ENCODE data around the gene B2M.
"Not testable (repeated sequence)": the region's sequence is repeated elsewhere in the genome, so short reads cannot be mapped to it uniquely, and the experiment has no call there.

The B2M gene

DNA sequence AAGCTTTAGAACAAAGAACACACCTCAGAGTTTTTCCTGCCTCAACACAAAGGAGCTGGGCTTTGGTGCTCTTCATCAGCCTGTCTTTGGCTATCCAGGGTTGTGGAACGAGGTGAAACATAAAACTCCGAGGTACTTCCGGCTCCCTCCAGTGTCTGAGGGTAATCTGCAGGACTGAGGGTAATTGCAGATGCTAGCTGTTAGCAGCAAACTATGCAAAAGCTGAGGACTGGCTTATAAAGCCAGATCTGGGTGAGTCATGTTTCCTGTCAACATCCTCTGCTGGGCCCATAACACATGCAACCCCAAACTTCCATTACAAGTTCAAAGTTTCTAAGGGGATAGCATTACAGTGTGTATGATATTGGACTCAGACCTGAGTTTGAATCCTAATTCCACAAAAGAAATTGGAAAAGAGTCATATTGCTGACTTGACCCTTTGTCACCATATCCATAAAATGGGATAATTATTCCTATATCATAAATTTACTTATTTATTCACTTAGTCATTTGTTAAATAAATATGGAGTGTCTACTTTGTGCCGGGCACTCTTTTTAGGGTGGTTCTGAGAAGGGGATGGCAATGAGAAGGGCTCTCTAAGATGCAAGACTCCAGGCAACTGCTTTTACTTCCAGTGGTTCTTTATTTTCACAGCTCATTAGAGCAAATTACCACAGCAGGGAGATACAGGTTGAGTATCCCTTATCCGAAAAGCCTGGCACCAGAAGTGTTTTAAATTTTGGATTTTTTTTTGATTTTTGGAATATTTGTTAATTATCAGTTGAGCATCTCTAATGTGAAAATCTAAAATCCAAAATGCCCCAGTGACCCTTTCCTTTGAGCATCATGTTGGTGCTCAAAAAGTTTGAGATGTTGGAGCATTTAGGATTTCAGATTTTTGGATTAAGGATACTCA is 15.5 kb downstream of the B2M start:
- peak; percentile 58 for DNase-seq

DNA sequence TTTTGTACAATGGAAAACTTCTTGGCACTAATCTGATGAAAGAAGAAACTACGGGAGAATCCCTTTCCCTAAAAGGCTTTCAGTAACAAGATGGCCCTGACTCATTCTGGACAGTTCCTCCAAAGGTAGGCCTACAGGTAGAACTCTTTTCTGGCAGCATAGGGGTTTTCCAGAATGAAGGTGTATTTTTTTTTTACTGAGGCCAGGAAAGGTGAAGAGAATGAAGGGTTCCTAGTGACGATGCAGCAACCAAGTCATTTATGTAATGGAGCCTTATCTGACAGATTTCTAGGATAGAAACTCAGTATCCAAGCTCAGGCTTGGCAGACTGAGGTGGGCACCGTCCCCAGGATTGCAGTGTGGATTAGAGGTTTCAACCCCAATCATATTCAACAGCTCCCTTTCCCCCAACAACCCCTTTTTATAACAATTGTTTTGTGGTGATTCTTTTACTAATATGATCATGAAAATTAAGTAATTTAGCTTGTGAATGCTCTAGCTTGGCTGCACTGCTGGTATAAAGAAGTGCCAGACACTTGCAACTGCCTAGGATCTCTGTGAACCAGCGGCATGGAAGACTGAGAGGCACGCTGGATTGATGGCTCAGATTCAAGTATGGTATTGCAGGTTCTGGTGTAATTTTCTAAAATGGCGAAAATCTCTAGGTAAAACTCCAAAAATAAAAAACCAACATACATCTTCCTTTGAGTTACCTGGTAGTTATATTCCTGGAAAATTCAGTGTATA is 16.3 kb downstream of the B2M start:
- no peak for DNase-seq

GRCh38 chr15:44728232-44728575 is 16.9 kb downstream of the B2M start:
- DNase-seq, result not testable (repeated sequence)

GRCh38 chr15:44728576-44729407 is 17.5 kb downstream of the B2M start:
- DNase-seq, result peak; percentile 92

DNA sequence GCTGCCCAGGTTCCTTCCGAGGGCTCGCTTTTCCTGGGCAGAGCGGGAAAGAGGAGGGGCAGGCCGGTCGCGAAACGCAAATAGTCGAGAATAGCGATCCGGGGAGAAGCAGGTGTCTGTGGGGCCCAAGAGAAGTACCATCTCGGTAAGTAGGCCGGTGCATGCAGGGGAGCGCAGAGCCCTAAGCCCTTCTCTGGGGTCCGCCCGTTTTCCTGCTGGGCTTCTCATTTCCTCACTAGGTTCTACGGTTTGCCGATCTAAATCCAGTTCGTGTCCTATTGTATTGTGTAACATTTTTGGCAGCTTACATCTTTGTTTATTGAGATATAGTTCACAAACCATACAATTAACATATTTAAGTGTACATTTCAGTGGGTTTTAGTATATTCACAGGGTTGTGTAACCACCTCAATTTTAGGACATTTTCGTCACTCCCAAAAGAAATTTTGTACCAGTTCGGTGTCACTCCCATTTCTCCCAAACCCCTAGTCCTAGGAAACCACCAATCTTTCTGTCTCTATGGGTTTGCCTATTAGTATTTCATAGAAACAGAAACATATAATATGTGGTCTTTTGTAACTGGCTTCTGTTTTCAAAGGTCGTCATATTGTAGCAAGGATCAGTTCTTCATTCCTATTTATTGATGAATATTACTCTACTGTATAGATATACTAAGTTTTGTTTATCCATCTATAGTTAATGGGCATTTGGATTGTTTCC is 18.3 kb downstream of the B2M start:
- DNase-seq, result no peak

- DNase-seq, result no peak
Observed at GRCh38 chr15:44734839-44735481, 23.6 kb downstream of the B2M start.

- DNase-seq, result peak; percentile 19
Observed at GRCh38 chr15:44735482-44736180, 24.3 kb downstream of the B2M start.

DNA sequence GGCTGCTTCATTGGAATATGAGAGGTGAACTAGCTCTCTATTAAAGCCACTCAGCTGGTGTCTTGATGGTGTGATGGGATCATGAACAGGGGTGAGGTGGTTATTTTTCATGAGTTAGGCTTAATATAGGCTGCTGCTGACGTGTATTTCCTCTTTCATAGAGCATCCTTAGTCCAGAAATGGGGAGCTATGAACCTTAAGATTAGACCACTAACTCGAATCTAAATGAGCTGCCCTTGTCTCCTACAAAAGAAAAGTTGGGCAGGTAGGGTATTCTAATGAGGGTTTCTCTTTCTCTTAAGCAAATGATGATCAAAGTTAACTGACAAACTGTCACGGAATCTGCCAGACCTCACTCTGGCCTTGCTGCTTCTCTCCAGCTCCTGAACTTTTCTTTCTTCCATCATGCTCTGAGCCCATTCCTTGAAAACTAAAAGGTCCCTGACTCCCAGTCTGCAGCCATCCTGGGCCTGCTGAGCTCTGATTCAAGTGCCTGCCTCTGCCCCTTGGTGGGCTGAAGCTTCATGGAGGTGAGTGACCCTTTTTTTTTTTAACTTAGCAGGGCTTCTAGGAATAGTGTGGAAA is 25.0 kb downstream of the B2M start, which contains the start of gene TRIM69:
TRIM69 (plus strand) TSS at position 348 of the 585 bp plus-strand sequence; CDS start at position 525, 177 bp downstream.
- DNase-seq, result no peak

DNA sequence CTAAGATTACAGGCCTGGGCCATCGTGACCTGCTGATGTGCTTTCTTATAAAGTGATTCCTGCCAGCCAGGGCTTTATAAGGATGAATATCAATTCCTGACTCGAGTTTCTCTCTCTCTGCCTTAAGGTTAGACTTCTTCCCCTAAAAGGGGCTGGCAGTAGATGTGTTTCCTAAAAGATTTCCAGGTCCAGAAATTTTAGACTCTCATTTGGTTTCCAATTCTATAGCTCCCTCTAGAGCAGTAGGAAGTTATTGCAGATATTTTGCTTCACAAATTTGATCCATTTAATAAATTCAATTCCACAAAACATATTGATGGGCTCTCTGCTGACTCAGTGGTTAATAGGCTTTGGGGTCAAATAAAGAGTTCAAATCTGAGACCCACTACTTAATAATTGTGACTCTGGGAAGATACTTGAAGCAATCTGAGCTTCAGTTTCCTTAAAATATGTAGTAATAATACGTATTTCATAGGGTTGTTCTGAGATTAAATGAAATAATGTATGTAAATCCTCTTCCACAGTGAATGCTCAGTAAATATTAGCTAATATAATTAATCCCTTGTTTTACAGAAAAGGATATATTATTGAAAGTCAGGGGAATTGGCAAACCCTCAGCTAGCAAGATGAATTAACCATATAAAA is 27.1 kb downstream of the B2M start:
- peak; percentile 5 for DNase-seq

DNA sequence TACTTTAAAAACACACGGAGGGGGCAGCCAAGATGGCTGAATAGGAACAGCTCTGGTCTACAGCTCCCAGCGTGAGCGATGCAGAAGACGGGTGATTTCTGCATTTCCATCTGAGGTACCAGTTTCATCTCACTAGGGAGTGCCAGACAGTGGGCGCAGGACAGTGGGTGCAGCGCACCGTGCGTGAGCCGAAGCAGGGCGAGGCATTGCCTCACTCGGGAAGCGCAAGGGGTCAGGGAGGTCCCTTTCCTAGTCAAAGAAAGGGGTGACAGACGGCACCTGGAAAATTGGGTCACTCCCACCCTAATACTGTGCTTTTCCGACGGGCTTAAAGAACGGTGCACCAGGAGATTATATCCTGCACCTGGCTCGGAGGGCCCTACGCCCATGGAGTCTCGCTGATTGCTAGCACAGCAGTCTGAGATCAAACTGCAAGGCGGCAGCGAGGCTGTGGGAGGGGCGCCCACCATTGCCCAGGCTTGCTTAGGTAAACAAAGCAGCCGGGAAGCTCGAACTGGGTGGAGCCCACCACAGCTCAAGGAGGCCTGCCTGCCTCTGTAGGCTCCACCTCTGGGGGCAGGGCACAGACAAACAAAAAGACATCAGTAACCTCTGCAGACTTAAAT is 28.0 kb downstream of the B2M start:
- not testable (repeated sequence) for DNase-seq

DNA sequence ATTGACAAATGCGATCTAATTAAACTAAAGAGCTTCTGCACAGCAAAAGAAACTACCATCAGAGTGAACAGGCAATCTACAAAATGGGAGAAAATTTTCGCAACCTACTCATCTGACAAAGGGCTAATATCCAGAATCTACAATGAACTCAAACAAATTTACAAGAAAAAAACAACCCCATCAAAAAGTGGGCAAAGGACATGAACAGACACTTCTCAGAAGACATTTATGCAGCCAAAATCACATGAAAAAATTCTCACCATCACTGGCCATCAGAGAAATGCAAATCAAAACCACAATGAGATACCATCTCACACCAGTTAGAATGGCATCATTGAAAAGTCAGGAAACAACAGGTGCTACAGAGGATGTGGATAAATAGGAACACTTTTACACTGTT is 32.1 kb downstream of the B2M start:
- DNase-seq, result not testable (repeated sequence)

GRCh38 chr15:44753345-44753744 is 42.0 kb downstream of the B2M start:
- no peak for DNase-seq

DNA sequence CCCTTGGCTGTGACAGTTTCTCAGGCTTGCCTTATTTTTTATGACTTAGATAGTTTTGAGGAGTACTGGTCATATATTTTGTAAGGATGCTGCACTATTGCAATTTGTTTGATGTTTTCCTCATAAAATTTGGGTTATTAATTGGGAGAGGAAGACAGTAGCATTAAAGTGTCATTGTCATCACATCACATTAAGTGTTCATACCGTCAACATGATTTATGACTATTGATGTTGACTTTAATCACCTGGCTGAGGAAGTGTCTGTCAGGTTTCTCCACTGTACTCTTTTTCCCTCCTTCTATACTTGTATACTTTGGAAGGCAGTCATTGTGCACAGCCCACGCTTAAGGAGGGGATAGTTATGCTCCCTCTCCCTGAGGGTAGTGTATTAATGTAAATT is 51.9 kb downstream of the B2M start:
- no peak for DNase-seq

DNA sequence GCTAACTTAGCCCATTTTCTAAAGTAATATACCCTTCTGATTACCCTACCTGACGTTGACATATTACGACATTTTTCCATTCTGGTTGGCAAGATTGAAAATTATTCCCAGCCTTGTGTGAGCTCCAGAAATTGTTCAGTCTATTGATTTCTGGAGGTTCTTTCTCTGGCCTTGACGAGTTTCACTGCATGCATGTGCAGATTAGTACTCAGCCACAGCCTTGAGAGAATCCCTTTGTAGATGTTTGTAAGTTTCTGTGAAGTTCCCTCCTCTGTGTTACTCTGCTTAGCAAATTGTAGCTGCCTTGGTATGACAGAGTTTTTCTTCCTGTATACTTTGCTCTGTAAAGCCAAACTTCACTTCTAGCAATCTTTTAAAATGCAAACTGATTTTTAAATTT is 52.5 kb downstream of the B2M start:
- no peak for DNase-seq

DNA sequence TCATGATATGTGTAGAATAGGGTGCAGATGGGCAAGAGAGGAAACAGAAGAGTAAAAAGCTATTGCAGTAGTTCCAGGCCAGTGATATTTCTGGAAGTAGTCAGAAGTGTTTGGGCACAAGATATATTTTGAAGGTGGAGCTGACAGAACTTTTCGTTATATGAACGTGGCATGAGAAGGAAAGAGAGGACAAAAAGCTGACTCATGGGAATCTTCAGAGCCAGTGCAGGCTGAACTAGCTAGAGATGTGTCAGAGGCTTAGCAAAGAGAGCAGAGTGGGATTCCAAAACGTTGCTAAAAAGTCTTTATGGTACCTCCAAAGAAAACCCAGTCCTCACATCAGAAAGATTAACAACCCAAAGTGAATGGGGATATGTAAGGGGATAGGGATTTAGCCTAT is 53.7 kb downstream of the B2M start:
- no peak for DNase-seq

Measured in GDM1 (cell line).